HG03025 (cell line): Measurements from ENCODE around the gene EPHB6.
A peak's percentile ranks its signal among the peaks of the same experiment; 100 is the strongest.

ENCODE experiments used
- ATAC-seq: cut with Tn5 transposase; IDR thresholded peaks from one replicate; pipeline ENCODE4 v1.9.1; 2021; ENCODE audit warnings: mild to moderate bottlenecking, moderate library complexity; ENCODE audit not compliant: unreplicated experiment, low FRiP score

Gene EPHB6

DNA sequence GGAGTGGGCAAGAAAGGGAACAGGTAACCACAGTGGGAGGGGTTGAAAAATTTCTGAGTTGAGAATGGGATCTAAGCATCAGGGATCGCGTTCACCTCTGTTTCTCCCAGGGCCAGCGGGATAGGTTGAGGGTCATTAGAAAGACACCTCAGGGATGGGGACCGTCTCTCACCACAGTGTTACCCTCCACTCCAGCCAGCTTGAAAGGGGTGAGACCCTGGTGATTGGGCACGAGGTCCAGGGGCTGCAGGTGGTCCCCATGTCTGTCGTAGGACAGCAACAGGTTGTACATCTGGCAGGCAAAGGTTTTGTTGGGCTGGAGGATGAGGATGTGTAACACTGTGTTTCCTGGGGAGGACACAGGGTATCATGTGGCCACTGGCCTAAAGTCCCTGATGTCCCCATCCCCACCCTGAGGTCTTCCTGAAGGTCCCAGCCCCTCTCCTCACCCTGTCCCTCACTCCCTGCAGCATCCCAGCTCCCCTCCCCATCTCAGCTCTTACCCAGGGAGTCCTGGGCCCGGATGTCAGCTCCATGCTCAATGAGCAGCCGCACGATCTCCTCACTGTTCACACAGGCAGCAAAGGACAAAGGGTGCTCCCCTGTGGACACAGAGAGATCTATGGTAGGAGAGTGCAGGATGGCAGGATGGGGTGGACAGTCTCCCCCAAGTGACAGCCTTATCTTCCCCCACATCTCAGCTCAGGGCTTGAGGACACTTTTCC is 21.5 kb downstream of the EPHB6 start:
- no peak for ATAC-seq

DNA sequence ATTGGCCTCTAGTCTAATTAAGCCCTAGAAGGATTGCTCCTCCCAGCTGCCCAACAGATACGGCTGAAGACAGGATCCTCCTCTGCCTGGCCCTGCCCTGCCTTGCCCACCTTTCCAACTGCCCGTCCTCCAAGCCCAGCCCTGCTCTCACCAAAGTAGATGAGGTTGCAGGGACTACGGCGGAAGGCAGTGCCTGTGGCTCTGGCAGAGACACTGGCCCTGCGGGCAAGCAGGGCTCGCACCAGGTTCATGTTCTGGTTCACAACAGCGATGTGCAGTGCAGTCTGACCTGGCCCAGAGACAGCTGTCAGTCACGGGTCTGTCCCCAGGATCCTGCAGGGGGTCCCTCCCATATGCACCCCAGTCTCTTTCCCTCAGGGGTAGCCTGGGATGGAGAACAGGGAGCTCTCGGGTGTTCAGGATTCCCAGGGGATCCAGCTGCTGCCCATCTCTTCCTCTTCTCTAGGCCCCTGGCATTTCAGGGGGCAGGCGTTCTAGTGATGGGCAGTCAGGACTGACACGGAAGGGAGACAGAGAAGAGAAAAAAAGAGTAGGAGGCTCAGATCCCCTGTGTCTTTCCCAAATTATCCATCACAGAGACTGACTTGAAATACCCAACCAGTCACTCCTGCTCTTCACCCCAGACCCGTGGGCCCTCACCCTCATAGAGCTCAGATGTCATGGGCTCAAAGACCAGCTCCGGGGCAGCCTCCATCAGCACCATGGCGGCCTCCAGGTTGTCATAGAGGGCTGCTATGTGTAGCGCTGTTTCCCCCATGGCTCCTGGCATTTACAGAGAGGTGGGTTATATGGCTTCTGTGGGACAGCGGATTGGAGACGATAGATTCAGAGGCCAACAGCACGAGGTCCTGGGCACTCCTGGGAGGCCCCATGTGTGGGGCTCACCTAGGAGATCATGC is 22.4 kb downstream of the EPHB6 start:
- no peak for ATAC-seq

DNA sequence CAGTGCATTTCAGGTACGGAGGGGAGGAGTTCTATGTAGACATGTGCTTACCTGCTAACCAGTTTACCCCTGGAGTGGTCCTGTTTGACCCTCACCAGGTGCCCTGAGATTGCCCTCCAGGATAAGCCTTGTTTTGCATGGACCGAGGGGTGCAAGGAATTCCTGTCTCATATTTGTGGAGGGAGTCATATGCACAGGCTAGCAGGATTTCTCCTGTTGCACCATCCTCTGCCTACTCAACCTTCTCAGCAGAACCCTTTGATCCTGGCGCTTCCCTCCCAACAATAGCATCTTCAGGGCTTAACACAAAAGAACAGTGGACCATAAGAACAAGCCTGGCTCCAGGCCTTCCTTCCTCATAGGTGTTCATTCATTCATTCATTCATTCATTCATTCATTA is 23.4 kb downstream of the EPHB6 start:
- ATAC-seq: no peak

DNA sequence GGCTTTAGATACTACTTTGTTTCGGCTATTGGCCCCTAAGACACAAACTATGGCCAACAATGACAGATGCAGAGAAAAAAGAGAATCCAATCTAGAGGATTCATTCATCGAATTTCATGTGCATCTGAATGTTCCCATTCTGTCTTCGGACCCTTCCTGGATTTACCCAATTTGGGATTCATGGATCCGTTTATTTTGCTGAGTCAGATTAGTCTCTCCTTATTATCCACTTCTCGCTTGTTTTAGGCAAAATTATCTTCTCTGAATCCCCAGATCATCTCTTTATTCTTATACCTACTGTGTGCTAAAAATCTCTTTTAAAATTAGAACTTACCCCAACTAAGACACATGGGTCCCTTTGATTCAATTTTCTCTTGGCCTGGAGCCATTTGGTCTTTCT is 24.2 kb downstream of the EPHB6 start:
- no peak for ATAC-seq

DNA sequence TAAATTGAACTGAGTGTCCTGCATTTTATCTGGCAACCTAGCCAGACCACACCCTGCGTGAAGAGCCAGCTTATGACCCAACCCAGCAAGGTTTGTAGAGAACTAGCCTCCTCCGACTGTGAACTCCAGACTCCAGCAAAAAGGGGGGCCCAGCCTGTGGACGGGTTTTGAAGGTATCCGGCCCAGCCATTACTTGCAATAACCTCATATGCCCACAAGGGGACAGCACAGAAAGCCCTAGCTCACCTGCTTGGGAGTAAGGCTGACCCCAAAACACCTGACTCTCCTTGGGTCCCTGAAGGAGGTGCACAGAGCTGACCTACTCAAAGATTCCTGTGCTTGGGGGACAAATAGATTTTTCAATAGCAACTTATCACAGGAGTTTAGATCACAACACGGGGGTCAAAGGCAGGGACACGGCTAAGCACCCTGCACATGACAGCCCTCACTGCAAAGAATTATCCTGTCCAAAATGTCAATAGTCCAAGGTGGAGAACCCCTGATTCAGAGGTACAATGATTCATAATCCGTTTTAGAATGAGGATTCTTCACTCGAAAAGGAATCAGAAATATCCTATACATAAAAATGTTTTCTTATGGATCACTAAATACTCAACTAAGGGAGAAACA is 26.1 kb downstream of the EPHB6 start:
- peak; percentile 58 for ATAC-seq

DNA sequence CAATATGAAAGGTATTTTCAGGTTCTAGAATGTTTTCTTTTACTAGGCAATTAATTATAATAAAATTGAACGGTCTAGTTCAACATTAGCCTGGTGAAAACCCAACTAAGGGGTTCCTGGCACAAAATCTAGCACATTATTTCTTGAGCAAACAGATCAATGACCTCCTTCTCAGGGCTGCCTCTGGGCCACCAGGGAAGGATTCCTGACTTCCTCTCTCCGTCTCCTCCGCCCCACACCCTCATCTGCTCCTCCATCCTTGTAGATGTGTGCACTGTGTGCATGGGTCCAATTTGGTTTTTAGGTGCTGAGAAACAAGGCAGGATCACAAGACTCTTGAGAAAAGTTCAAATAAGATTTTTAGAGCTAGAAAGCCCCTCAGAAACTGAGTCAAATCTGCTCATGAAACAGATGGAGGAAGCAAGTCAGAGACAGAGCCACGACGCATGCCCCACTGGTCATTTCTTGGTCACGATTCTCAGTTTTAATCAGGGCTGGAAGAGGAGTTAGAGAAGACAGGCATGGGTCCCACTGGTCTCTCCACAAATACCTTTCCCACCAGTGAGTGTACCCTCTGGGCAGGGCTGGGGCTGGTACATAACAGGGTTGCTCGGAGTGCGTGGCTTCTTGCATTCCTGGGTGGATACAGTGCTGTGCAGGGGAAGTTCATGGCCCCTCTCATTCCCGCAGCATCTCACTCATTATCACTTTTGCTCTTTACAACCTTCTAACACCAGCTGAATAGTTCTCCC is 26.9 kb downstream of the EPHB6 start:
- no peak for ATAC-seq

DNA sequence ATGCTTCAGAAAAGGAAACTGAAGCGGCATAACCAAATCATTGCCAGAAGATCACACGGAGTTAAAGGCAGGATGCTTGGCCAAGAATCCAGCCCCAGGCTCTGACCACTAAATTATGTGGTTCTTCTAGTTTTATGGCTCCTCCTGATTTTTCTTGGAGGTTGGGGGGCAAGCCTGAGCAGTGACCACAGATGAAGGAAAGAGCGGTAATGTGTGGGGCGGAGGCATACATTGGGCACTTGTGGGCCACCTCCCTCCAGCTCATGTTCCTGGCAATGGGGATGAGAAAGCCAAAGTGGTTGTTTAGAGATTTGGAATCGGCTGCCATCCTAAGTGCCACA is 27.4 kb downstream of the EPHB6 start:
- ATAC-seq: no peak

DNA sequence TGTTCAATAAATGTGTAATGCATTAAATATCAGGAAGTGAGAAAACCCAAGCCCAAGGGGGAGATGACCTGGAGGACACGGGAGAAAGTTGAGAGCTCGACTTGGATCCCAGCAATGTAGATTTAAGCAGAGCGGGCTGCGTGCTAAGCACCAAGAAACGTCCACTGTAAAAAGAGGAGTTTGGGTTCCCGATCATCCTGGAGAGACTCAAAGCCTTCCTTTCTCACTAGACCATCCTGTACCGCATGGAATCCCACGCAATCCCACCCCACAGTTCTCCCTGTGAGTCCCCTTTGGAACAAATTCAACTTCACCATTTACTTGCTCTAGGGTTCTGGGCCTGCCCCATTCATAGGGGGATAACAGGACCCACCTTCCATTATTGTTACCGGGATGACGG is 28.3 kb downstream of the EPHB6 start:
- no peak for ATAC-seq

DNA sequence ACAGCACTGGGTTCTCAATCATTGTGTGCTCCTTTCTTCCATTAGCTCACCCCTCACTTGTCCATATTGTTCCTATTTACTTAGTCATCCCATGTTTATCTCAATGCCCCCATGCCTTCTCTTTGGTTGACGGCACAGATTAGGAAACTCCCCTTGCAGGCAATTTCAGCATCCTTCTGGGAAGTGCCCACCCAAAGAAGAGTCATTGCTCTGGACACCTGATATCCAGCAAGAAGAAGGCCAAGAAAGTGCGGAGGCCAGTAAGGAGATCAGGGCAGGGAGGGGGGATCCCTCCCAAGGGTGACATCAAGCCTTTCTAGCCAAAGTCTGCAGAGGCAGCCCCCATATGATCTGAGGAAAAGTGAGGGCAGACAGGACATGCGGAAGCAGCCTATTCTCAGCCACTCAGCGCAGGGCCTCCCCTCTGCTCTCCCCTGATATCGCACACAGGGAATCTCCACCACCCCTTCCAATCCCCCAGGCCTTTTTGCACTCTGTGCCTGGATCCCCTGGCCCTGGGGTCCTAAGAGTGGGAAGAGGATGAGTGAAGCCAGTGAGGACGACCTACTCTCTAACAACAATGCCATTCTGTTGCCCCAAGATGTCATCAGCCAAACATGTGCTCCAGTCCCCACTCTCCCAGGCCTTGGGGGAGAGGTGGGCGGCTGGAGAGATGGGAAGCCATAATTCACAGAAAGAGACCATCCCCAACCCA is 28.9 kb downstream of the EPHB6 start:
- ATAC-seq: no peak

DNA sequence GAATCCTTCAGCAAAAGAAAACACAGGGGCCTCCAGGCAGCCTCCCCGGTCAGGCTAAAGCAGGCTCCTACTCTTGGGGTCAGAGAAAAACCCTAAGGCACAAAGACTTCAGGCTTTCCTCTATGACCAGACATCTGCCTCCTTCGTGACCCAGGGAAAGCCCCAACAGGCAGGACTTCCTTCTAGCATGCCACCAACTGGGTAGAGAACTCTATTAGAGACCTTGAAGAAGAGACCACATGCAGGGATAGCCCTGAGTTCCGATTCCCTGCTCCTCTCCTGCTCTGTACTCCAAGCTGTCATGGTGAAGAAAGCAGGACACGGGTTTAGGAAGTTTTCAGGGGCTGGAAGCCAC is 29.4 kb downstream of the EPHB6 start:
- ATAC-seq: no peak

DNA sequence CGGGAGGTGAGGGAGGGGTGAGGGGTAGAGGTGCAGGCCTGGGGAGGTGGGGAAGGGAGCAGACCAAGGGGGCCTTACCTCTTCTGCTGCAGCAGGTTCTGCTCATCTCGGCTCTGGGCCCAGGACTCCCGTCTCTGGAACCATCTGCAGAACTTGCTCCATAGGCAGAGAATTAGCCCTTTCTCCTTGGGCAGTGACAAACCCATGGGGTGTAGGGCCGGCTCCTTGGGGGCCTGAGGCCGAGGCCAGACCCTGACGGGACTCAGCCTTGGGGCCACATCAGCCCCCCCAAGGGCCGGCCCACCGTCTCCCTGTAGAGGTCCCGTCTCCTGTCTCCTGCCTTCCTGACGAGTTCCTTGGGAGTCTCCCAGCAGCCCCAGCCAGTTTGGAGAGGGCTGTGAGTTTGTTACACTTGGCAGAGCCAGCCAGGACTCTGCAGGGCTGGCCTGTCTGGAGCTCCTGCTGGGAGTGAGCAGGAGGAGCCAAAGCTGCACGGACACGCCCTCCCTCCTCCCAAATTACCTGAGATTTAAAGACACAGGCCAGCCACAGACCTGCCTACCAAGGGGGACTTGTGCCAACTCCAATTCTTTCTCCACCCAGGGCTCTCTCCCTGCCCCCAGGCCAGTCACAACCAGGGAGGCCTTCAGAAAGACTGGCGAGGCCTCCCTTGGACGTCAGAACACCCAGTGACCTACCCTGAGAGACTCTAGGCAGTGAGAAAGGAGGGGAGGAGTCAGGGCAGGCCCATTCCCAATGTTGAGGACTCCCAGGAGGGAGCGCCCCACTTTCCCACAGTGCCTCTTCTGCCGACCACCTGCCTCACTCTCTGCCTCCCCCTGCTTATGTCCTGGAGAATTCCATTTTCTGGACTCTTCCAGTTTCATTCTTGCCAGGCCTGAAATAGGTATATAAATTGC is 30.7 kb downstream of the EPHB6 start, which contains the start of gene TRPV6:
Gene TRPV6 (minus strand): TSS at position 435 of the 920 bp plus-strand sequence.
- ATAC-seq: no peak

DNA sequence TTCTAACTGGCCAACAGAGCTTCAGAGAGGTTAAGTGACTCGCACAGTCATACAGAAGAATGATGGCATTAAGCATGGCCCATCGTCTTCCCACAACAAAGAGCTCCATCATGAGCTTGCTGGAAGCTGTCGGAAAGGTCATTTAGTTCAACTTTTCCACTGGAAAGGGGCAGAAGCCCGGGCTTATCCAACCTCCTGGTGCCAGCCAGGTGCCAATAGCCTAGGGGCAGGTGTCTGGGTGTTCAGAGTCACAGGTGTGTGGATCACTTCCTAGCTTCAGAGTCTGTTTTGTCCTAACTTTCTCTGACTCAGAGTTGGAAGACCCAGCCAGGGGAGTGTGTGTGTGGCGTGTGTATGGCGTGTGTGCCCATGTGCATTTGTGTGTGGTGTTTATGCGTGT is 32.0 kb downstream of the EPHB6 start:
- ATAC-seq: no peak

DNA sequence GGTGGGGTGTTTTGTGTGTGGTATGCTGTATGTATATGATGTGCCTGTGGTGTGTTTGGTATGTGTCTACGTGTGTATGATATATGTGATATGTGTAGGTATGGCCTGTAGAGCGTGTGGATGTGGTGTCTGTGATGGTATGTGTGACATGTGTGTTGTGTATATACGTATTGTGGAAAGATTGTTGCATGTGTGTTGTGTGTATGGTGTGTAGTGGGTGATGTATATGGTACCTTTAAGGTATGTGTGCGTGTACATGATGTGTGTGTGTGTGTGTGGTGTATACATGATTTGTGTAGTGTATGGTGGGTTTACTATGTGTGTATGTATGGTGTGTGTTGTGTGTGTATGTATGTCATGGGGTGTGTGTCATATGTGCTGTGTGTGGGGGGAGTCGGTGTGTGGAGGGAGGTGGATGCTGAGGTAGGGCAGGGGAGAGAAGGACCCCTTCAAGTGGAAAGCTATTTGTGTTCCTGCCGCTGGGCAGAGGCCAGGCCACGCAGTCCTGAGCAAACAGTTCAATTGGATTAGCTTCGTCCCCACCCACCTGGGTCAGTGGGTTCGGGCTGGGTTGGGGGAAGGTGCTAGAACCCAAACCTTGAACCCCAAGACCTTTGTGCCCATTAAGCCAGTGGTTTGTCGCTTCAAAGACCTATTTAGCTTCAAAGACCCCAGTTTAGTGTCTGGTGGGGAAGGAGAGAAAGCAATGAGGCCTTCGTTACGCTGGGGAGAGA is 32.6 kb downstream of the EPHB6 start:
- ATAC-seq: no peak

DNA sequence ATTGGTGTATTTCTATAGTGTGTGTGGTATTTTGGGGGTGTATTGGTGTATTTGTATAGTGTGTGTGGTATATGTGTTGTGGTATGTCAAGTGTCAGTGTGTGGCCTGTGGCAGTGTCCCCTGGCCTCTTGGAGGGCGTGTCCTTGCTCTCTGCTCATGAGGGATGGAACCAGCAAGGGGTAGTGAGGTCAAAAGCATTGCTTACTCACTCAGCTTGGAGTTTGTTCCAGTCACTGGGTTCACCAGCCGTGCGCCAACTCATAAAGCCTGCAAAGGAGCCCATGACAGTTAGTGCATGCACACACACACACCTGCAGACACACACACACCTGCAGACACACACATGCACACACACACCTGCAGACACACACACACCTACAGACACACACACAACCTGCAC is 34.9 kb downstream of the EPHB6 start:
- ATAC-seq: no peak

DNA sequence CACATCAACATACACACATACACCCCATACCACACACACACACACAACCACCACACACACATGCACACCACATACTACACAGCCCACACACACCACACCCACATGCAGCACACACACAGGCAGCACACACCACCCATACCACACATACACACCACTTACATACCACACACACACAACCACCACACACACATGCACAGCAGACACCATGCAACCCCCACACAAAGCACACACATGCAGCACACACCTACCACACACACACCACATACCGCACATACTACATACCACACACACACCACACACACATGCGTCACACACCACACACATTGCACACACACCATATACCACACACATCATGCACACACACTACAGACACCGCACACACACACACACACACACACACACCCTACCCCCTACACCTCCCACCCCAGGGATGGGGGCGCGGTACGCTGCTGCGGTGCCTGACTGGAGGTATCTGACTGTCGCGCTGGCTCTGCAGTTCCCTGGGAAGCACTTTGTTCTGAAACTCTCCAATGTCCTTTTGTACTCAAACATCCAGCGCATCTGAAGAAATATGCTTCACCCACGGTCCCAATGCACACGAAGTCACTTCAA is 36.1 kb downstream of the EPHB6 start:
- ATAC-seq: no peak

DNA sequence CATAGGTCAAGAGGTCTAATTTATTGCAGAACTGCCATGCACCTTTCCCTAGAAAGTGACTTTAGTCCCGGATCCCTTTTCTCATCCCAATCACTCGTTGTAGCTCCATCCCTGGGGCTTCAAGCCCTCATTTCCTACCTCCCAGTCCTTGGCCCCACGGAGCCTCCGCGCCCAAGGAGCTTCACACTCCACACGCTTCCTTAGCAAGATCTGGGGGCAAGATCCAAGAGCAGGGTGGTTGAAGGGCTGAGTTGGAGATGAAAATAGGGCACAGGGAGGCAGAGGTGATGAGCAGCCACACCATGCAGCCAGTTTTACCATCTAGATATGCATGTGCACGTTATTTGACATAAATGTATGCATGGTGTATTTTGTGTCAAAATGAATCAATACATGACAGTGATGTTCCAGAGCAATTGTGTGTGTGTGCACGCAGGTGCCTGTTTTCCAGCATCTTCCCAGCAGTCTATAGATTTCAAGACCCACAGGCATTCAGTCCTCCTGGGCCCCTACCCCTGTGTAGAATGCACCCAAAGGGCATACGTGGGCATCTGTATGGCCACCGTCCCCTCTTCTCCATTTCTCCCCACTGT is 36.7 kb downstream of the EPHB6 start:
- no peak for ATAC-seq

DNA sequence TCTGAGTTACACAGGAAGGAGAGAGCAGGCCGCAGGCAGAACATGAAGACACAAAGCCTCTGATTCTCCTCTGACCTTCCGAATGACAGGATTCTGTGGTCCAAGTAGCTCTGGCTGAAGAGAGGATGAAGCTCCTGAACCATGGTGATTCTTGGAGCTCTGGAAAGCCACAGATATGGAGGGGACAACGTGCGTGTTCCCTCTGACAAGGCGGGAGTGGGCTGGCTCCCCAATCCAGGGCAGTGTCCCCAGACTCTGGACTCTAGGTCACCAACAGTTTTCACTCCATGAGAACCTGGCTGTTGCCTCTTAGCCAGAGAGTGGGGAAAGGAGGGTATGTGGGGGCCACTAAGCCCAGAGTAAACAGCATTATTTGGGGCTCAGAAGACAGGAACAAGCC is 38.1 kb downstream of the EPHB6 start:
- no peak for ATAC-seq
